ENCODE results near the gene FYN. TPM values are rescaled to one million over a fixed set of nuclear protein-coding genes. Genes with fewer than 3 reads are reported as not detected.

Gene FYN
- total and polyA plus RNA-seq, 4 donors, result 11.2 to 28.3 (median 19.7) TPM

DNA sequence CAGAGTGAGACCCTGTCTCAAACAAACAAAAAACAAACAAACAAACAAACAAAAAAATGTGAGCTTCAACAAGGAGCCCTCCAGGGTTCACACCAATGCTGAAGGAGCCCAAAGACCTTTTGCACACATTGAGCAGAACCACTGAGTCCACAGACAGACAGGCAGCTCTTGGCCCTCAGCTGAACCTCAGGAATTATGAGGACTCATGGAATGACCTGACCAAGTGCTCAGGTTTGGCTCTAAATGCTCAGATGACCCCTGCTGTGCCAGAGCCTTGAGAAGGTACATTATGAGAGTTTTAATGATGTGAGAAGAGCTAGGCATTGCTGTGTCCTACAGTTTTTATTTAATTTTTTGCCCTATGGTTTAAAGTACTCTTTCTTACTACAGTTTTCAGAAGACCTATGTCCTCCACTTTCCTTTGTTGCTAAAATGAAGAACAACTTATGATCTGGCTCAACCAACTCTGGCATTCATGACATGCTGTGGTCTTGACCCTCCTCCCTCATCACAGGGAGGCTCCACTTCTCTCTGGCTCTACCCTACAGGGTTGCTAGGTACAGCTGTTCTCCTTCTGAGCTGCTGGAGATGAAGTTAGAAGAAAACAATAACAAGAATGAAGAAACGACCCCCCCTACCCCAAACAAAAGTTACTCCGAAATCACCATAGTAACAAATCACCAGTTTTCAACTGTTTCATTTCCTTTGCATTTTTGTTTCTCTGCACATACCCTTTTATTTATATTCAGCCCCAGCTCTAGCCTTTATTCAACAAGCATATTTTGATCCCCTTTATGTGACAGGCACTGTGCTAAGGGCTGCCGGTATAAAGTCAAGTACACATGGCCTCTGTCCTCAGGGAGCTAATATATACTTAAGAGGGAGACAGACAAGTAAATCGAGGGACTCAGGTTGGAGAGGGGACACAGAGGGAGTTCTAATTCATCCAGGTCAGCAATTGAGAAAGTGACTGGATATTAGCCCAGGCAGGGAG is 138.9 kb downstream of the FYN start (continued):
- TF ChIP-seq, protein P1, sequence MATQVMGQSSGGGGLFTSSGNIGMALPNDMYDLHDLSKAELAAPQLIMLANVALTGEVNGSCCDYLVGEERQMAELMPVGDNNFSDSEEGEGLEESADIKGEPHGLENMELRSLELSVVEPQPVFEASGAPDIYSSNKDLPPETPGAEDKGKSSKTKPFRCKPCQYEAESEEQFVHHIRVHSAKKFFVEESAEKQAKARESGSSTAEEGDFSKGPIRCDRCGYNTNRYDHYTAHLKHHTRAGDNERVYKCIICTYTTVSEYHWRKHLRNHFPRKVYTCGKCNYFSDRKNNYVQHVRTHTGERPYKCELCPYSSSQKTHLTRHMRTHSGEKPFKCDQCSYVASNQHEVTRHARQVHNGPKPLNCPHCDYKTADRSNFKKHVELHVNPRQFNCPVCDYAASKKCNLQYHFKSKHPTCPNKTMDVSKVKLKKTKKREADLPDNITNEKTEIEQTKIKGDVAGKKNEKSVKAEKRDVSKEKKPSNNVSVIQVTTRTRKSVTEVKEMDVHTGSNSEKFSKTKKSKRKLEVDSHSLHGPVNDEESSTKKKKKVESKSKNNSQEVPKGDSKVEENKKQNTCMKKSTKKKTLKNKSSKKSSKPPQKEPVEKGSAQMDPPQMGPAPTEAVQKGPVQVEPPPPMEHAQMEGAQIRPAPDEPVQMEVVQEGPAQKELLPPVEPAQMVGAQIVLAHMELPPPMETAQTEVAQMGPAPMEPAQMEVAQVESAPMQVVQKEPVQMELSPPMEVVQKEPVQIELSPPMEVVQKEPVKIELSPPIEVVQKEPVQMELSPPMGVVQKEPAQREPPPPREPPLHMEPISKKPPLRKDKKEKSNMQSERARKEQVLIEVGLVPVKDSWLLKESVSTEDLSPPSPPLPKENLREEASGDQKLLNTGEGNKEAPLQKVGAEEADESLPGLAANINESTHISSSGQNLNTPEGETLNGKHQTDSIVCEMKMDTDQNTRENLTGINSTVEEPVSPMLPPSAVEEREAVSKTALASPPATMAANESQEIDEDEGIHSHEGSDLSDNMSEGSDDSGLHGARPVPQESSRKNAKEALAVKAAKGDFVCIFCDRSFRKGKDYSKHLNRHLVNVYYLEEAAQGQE (IDR thresholded peaks at IDR 0.05), result no peak
- no peak for TF ChIP-seq SP1 (IDR thresholded peaks at IDR 0.05)
- no peak for TF ChIP-seq RAD21 (IDR thresholded peaks at IDR 0.05)
- TF ChIP-seq FOXA1 (IDR thresholded peaks at IDR 0.05), result no peak
- no peak for TF ChIP-seq JUND (IDR thresholded peaks at IDR 0.05)
- TF ChIP-seq, protein P2, sequence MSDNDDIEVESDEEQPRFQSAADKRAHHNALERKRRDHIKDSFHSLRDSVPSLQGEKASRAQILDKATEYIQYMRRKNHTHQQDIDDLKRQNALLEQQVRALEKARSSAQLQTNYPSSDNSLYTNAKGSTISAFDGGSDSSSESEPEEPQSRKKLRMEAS (IDR thresholded peaks at IDR 0.05), result no peak

DNA sequence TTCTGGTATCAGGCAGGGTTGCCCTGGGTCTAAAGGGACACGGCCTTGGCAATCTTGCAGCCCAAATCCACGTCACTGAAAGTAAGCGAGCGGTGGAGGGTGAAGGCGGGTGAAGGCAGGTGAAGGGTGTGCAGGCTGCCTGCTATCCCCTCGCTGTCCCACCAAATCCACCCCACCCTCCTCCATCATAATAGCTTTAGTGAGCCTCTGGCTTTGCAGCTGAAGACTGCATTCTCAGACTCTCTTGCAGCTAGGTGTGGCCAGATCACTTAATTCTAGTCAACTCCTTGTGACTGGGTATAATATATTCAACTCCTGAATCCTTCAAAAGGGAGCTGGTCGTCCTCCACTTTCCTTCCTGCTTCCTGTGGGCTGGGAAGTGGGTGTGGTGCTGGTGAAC is 140.9 kb downstream of the FYN start:
- no peaks in the 10 kb centered on the region for H3K36me3 ChIP-seq (ENCODE audit: control insufficient read depth in 4 of 4, insufficient read depth in 3 of 4, low read depth in 1 of 4, low read length in 3 of 4)
- no peak overlapping the region for H3K27ac ChIP-seq (ENCODE audit: low read depth in 1 of 2, low read length in 2 of 2)
- peaks cover 0 to 10% (median 5%) of the 10 kb centered on the region in 4 donors for H3K4me1 ChIP-seq (ENCODE audit: control insufficient read depth in 4 of 4, insufficient read depth in 4 of 4, low read length in 3 of 4)
- no peaks in the 10 kb centered on the region for H3K9me3 ChIP-seq (ENCODE audit: control insufficient read depth in 4 of 4, low read length in 3 of 4)
- no peak overlapping the region for H3K9ac ChIP-seq (ENCODE audit: low read depth in 1 of 2, low read length in 2 of 2)
- H3K4me3 ChIP-seq (ENCODE audit: low read depth in 1 of 3, low read length in 3 of 3), result no peak overlapping the region
- DNase-seq (ENCODE audit: low spot score), result no peak
- no peak for TF ChIP-seq GABPA (IDR thresholded peaks at IDR 0.05 in 1 of 2, conservative IDR thresholded peaks at IDR 0.05 in 1 of 2)
- no peak for TF ChIP-seq RAD21 (IDR thresholded peaks at IDR 0.05)
- no peak for TF ChIP-seq FOXA1 (IDR thresholded peaks at IDR 0.05)
- WGBS, result 96% methylated on average over 7 of the region's 7 CpGs
- H3K27me3 ChIP-seq (ENCODE audit: control insufficient read depth in 4 of 4, insufficient read depth in 4 of 4, low read length in 3 of 4), result no peaks in the 10 kb centered on the region

DNA sequence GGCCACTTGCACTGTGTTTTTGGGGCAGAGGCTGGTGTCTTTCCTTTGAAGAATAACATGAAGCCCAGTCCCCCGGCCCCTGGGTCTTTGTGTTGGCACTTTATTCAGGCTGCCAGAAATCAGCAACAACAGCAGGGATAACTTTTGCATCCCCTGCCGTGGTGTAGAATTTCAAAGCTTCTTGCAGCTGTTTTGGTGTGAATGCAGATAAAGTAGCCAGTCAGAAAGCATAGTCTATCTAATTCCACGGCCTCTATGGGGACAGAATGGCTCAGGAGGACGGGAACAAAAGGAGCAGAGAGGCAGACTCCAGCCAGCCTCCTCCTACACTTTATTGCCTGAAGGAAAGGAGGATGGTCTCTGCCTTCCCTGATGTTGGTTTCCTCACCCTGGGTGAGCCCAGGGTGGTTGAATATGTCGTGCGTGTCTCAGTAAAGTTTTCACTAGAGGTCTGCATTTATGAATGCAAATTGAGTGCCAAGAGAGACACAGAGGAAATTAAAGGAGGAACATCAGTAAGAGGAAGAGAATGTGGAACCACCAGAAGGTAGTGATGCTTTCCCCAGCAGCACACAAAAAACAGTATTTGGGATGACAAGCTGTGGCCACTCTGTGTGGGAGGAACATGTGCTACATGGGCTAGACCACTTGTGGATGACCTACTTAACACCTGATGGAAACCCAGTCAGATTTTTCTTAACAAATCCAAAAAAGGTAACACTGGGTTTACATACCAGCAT is 141.6 kb downstream of the FYN start:
- Histone ChIP-seq H3K36me3 (ENCODE audit: control insufficient read depth in 4 of 4, insufficient read depth in 3 of 4, low read depth in 1 of 4, low read length in 3 of 4) (no peaks in the 10 kb centered on the region), H3K4me3 (ENCODE audit: low read depth in 1 of 3, low read length in 3 of 3) (no peak overlapping the region), H3K9ac (ENCODE audit: low read depth in 1 of 2, low read length in 2 of 2) (no peak overlapping the region), H3K27ac (ENCODE audit: low read depth in 1 of 2, low read length in 2 of 2) (no peak overlapping the region), H3K4me1 (ENCODE audit: control insufficient read depth in 4 of 4, insufficient read depth in 4 of 4, low read length in 3 of 4) (peaks cover 0 to 10% (median 5%) of the 10 kb centered on the region in 4 donors), H3K27me3 (ENCODE audit: control insufficient read depth in 4 of 4, insufficient read depth in 4 of 4, low read length in 3 of 4) (no peaks in the 10 kb centered on the region), H3K9me3 (ENCODE audit: control insufficient read depth in 4 of 4, low read length in 3 of 4) (no peaks in the 10 kb centered on the region)
- WGBS, result 83% methylated on average over 6 of the region's 6 CpGs
- TF ChIP-seq RXRA (IDR thresholded peaks at IDR 0.05) (no peak), HNF4G (IDR thresholded peaks at IDR 0.05) (no peak), RAD21 (IDR thresholded peaks at IDR 0.05) (no peak), FOXA1 (IDR thresholded peaks at IDR 0.05) (no peak), EGR1 (IDR thresholded peaks at IDR 0.05; ENCODE audit: low read depth in 2 of 2) (no peak), JUND (IDR thresholded peaks at IDR 0.05) (no peak), FOXA2 (IDR thresholded peaks at IDR 0.05) (no peak), GABPA (IDR thresholded peaks at IDR 0.05 in 1 of 2, conservative IDR thresholded peaks at IDR 0.05 in 1 of 2) (no peak), HNF4A (conservative IDR thresholded peaks at IDR 0.05) (no peak), SP1 (IDR thresholded peaks at IDR 0.05) (no peak), YY1 (IDR thresholded peaks at IDR 0.05) (no peak), TAF1 (conservative IDR thresholded peaks at IDR 0.05) (no peak)
- TF ChIP-seq, protein P2 (IDR thresholded peaks at IDR 0.05), result no peak
- TF ChIP-seq, protein P1 (IDR thresholded peaks at IDR 0.05), result no peak
- TF ChIP-seq, protein P3, sequence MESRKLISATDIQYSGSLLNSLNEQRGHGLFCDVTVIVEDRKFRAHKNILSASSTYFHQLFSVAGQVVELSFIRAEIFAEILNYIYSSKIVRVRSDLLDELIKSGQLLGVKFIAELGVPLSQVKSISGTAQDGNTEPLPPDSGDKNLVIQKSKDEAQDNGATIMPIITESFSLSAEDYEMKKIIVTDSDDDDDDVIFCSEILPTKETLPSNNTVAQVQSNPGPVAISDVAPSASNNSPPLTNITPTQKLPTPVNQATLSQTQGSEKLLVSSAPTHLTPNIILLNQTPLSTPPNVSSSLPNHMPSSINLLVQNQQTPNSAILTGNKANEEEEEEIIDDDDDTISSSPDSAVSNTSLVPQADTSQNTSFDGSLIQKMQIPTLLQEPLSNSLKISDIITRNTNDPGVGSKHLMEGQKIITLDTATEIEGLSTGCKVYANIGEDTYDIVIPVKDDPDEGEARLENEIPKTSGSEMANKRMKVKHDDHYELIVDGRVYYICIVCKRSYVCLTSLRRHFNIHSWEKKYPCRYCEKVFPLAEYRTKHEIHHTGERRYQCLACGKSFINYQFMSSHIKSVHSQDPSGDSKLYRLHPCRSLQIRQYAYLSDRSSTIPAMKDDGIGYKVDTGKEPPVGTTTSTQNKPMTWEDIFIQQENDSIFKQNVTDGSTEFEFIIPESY (IDR thresholded peaks at IDR 0.05), result no peak
- TF ChIP-seq, protein P4, sequence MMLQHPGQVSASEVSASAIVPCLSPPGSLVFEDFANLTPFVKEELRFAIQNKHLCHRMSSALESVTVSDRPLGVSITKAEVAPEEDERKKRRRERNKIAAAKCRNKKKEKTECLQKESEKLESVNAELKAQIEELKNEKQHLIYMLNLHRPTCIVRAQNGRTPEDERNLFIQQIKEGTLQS (IDR thresholded peaks at IDR 0.05), result no peak
- no peak for DNase-seq (ENCODE audit: low spot score)
